Adipocyte (in vitro differentiated cells): ENCODE measurements around the gene LMAN1L.

Source experiments
- DNase-seq: peaks from one replicate; pipeline ENCODE4 v3.0.0-alpha.2; 2015; ENCODE audit warnings: low read depth
- H3K27me3 ChIP-seq: replicated peaks from 2 replicates; pipeline ENCODE4 v1.7.0; 2013; ENCODE audit warnings: mild to moderate bottlenecking, low read length, moderate library complexity; ENCODE audit not compliant: control insufficient read depth, insufficient read depth
- H3K36me3 ChIP-seq: 2 replicates; pipeline ENCODE4 v1.7.0; 2013; ENCODE audit warnings: low read length, mild to moderate bottlenecking, moderate library complexity; ENCODE audit not compliant: control insufficient read depth, insufficient read depth, severe bottlenecking
- H3K4me1 ChIP-seq: 2 replicates; pipeline ENCODE4 v1.7.0; 2013; ENCODE audit warnings: mild to moderate bottlenecking, low read length, moderate library complexity; ENCODE audit not compliant: control insufficient read depth, insufficient read depth
- H3K4me3 ChIP-seq: 2 replicates; pipeline ENCODE4 v1.7.0; 2013; ENCODE audit warnings: mild to moderate bottlenecking, low read length, moderate library complexity
- H3K9ac ChIP-seq: 2 replicates; pipeline ENCODE4 v1.7.0; 2013; ENCODE audit warnings: mild to moderate bottlenecking, low read length, moderate library complexity
- H3K9me3 ChIP-seq: 2 replicates; pipeline ENCODE4 v1.7.0; 2013; ENCODE audit warnings: mild to moderate bottlenecking, low read length, moderate library complexity; ENCODE audit not compliant: control insufficient read depth

Gene LMAN1L

DNA sequence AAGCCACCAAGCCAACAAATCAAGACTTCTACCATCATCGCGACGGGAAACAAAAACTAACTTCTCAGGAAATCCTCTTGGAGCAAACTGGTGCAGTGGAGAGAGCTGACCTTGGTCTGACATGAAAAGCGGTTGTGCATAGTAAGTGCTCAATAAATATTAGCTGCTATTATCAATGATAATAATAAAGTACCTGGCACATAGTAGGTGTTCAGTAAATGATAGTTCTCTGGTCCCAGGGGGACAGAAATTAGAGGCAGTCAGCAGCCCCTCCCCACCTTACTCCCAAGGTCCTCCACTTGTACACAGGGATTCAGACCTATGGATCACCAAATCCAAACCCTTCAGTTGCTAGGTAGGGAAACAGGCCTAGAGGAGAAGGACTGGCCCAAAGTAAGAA, 36.7 kb upstream of the LMAN1L start:
- no peak for DNase-seq
- no peaks in the 10 kb centered on the region for H3K36me3 ChIP-seq
- peaks cover 16% of the 10 kb centered on the region for H3K4me1 ChIP-seq
- no peak overlapping the region for H3K4me3 ChIP-seq
- H3K9ac ChIP-seq, result no peak overlapping the region
- H3K27me3 ChIP-seq, result no peaks in the 10 kb centered on the region
- no peaks in the 10 kb centered on the region for H3K9me3 ChIP-seq

DNA sequence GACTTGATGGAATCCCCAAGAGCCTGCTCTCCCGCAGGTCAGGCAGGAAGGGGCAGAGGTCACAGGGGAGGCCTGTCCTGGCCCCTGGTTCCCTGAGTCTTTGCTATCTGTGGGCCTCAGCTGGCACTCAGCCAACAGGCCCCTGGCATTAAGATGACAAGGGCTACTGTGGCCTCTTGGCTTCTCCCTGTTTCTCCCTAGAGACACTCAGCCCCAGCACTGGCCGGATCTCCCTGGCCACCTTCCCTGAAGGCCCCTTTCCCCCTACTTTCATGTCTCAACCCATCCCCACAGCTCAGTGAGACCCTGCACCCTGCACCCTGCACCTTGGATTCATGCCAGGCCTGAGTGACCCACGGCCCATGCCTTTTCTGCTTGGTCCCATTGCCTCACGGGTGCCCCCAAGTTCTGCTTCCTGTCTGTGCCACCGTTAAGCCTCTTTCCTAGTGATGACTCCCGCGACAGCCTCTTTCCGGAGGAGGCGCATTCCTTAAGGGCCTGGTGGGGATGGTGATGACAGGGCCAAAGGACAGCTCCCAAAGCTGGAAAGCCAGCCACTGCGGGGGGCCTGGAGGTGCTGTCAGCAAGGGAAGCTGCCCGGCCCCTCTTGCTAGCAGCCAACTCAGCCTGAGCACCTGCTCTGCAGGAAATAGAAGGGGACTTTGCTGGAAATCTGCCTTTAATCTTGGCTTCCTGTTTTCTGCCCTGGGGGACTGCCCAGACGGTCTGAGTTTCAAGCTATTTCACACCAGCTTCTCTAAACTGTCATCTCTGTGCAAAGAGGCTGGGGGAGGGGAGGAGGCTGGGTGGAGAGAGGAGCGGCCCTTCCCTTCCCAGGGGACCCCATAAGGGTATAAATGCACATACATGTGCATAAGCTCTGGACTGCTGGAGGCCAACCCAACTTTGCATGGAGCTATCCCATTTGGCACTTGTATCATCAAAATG, 35.5 kb upstream of the LMAN1L start:
- peak; percentile 18 for DNase-seq

DNA sequence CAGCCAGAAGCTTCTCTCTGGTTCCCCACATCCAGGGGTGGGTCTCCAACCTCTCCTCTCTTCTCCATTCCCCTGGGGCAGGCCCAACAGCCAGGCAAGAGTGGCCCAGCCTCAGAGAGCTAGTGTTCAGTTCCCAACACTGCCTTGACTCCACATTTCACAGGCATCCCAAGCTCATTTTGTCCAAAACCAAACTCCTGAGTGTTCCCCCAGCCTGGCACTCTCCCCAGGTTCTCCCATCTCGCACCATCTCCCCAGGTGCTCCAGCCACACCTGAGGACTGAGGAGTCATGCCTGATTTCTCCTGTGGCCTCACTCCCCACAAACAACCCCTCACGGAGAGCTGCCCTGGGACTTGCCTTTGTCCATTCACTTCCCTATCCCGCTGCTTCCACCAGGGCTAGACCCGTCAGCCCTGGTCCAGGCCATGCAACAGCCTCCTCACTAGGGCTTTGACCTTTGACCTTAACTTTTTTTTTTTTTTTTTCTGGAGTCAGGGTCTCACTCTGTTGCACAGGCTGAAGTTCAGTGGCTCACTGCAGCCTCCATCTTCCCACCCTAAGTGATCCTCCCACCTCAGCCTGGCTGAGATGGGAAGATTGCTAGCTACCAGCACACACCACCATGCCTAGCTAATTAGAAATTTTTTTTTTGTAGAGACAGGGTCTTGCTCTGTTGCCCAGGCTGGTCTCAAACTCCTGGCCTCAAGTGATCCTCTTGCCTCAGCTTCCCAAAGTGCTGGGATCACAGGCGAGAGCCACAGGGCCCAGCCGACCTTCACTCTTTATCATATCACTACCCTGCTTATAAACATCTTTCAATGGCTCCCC, 34.7 kb upstream of the LMAN1L start:
- Histone ChIP-seq H3K4me1 (peaks cover 27% of the 10 kb centered on the region), H3K9me3 (no peaks in the 10 kb centered on the region), H3K36me3 (no peaks in the 10 kb centered on the region), H3K4me3 (no peak overlapping the region), H3K9ac (no peak overlapping the region), H3K27me3 (no peaks in the 10 kb centered on the region)
- no peak for DNase-seq

More for the DNA sequence above, 35.5 kb upstream of the LMAN1L start:
- H3K4me1 ChIP-seq, result peaks cover 24% of the 10 kb centered on the region
- H3K9ac ChIP-seq, result no peak overlapping the region
- H3K9me3 ChIP-seq, result no peaks in the 10 kb centered on the region
- no peaks in the 10 kb centered on the region for H3K27me3 ChIP-seq
- H3K36me3 ChIP-seq, result no peaks in the 10 kb centered on the region
- H3K4me3 ChIP-seq, result no peak overlapping the region

DNA sequence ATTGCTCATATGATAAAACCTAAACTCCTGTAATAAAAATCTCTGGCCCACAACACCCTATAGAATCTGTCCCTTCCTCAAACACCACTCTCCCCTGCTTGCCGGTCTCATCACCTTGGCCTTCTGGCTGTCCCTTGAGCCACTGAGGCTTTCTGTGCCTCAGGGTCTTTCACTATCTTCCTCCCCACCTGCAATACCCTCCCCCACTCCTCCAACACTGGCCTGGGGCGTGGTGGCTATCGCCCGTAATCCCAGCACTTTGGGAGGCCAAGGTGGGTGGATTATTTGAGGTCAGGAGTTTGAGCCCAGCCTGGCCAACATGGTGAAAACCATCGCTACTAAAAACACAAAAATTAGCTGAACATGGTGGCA, 34.0 kb upstream of the LMAN1L start:
- no peak for DNase-seq
- Histone ChIP-seq H3K36me3 (no peaks in the 10 kb centered on the region), H3K9ac (no peak overlapping the region), H3K9me3 (no peaks in the 10 kb centered on the region), H3K4me1 (peaks cover 33% of the 10 kb centered on the region), H3K27me3 (no peaks in the 10 kb centered on the region), H3K4me3 (no peak overlapping the region)

DNA sequence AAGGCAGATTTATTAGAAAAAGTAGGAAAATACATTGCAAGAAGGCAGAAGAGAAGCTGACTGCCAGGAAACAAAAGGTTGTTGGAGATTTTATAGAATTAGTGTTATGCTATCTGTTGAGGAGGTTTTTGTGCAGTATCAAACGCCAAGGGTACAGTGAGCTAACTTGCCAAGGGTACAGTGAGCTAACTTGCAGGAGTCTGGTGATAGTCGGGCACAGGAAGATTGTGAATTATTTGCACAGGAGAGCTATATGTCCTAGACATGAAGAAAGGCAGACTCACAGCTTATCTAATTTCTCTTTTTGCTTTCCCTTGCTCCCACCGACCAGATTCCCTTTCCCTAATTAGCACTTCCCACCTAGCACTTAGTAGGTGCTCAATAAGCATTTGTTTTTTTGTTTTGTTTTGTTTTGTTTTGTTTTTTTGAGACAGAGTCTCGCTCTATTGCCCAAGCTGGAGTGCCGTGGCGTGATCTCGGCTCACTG, 33.4 kb upstream of the LMAN1L start:
- Histone ChIP-seq H3K9ac (no peak overlapping the region), H3K36me3 (no peaks in the 10 kb centered on the region), H3K4me3 (no peak overlapping the region), H3K27me3 (no peaks in the 10 kb centered on the region), H3K9me3 (no peaks in the 10 kb centered on the region), H3K4me1 (peaks cover 39% of the 10 kb centered on the region)
- DNase-seq, result no peak

DNA sequence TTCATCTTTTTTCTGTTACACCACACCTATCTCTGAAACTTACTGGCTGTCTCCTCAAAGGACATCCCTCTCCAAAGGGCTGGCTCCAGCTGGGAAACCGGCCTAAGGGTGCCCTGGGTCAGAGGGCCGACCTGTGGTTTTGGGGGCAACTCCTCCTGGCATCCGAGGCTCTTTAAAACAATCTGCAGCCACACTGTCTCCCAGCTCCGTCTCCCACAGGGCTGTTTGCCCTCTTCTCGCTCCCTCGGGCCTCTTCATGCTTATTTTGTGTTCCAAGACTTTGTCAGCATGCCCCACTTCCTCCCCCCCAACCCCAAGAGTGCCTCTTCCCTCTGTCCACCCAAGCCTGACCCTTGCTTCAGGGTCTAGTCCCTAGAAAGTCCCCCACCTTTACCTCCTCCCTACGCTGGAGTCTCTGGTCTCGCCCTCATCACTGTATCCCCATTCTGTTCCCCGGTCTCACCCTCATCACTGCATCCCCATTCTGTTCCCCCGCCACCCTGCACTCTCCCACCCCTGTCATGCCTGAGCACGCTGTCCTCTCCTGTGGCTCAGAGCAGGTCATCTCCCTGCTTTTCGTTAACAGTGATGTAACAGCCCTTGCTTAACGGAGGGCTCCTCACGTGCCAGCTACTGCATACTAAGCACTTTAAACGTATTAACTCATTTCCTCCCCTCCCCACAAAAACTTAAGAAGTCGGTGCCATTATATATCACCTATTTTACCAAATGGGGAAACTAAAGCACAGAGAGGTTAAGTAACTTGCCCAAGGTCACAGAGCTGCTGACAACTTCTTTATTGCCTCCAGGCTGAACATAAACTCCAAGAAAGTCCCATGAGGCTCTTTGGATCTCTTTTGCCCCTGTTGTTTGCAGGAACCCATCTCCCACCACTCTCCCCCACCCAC, 31.9 kb upstream of the LMAN1L start:
- peak overlapping the region; percentile 78 for H3K4me3 ChIP-seq
- peaks cover 39% of the 10 kb centered on the region for H3K4me1 ChIP-seq
- DNase-seq, result no peak
- H3K9me3 ChIP-seq, result no peaks in the 10 kb centered on the region
- no peaks in the 10 kb centered on the region for H3K27me3 ChIP-seq
- H3K36me3 ChIP-seq, result no peaks in the 10 kb centered on the region
- peak overlapping the region; percentile 66 for H3K9ac ChIP-seq

DNA sequence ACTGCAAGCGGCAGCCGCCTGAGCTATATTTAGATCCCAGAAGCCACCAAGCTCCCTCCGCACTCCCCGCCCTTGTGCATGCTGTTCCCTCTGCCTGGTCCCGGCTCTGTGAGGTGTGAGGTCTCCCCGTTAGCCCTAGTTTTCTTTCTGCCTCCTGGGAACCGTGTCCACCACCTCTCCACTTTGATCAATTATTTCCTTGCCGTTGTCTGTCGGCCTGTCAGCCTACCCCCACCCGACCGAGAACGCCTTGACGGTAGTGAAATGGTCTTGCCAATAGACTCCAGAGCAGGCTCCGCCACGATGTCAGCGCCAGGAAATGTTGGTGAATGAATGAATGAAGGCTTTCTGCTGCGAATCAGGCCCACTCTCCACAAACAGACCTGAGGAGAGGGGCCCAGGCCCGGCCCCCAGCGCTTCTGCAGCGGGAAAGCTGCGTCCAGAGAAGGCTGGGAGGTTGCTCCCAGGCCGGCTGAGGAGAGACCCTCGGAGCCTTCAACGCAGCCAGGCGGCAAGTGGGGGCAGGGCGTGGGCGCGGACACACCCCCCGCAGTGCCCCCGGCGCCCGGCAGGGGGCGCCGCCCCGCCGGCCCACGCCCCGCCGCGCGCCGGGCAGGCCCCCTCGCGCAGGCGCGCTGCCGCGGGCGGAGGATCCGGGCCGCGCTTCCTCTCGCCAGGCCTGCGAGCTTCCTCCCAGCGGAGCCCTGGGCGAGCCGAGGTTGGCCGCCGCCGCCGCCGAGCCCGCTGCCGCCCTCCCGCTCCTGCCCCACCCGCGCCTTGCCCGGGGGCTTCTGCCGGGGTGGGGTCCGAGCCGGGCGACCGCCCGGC, 31.0 kb upstream of the LMAN1L start, which contains the start of gene CSK:
Gene CSK (plus strand): TSS at position 650 of the 828 bp plus-strand sequence. CDS start 16,218 bp downstream, outside the sequence.
- peak within 1 kb of the TSS; percentile 96 for H3K4me3 ChIP-seq
- H3K9me3 ChIP-seq, result no peaks in the 10 kb centered on the region
- H3K27me3 ChIP-seq, result no peaks in the 10 kb centered on the region
- peaks cover 40% of the 10 kb centered on the region for H3K4me1 ChIP-seq
- H3K36me3 ChIP-seq, result no peaks in the 10 kb centered on the region
- peak within 1 kb of the TSS; percentile 94 for H3K9ac ChIP-seq
- peak; percentile 89 for DNase-seq

DNA sequence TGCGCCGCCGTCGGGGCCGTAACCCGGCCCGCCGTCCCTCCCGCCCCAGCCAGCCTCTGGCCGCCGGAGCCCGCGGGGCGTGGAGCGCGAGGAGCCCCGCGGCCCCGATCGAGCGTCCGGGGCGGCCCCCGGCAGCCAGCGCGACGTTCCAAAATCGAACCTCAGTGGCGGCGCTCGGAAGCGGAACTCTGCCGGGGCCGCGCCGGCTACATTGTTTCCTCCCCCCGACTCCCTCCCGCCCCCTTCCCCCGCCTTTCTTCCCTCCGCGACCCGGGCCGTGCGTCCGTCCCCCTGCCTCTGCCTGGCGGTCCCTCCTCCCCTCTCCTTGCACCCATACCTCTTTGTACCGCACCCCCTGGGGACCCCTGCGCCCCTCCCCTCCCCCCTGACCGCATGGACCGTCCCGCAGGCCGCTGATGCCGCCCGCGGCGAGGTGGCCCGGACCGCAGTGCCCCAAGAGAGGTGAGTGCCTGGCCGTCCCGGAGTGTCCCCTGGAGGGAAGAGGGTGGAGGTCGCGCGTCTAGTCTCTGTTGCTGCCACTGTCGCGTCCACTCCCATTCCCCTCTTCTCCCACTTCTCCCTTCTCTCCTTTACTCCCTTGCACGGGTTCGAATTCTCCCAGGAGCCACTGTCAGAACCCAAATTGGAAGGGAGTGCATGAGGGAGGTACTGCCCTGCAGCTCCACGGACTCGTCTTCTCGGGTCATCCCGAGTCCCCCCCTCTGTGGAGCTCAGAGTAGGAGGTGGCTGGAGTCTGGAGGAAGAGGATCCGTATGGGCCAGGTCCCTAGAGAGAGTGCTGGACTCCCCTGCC, 30.2 kb upstream of the LMAN1L start:
- Histone ChIP-seq H3K27me3 (no peaks in the 10 kb centered on the region), H3K4me1 (peaks cover 40% of the 10 kb centered on the region), H3K9me3 (no peaks in the 10 kb centered on the region), H3K36me3 (no peaks in the 10 kb centered on the region), H3K9ac (peak overlapping the region; percentile 94), H3K4me3 (peak overlapping the region; percentile 96)
- DNase-seq, result peak; percentile 66

DNA sequence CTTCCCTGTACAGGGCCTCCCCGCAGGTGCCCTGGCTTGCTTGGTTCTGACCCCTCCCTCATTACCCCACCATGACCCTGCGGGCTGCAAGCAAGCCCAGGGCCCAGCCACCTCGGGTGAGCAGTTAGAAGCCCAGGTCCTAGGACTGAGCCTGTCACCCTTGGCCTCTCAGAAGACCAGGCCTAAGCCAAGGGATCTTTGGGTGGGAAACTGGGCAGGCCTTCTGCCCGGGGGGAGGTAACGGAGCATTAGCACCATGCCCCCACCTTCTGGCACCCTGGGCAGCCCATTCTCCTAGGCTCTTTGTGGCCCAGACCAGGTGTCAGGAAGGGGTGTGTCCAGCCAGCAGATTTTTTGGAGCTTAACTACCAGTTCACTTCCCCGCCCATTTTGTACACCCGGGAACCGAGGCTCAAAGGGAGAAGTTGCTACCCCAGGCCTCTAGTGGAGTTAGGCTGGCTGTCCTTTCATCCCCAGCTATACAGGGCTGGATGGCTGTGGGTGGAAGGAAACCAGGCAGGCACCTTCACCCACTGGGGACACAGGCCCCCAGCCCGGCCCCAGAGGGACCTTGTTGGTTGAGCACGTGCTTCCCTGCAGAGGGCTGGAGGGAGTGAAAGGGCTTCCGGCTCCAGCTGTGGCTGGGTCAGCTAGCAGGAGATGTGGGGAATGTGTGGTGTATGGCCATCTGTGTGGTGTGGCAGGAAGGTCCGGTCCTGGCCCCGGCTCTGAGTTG, 29.4 kb upstream of the LMAN1L start:
- Histone ChIP-seq H3K36me3 (no peaks in the 10 kb centered on the region), H3K4me3 (peak overlapping the region; percentile 96), H3K27me3 (no peaks in the 10 kb centered on the region), H3K9me3 (no peaks in the 10 kb centered on the region), H3K9ac (peak overlapping the region; percentile 94), H3K4me1 (peaks cover 37% of the 10 kb centered on the region)
- peak; percentile 50 for DNase-seq
